SK-N-SH (cell line): Measurements from ENCODE around the gene MS4A15. TPM values are rescaled to one million over a fixed set of nuclear protein-coding genes. Genes with fewer than 3 reads are reported as not detected.

Experiments
- CTCF ChIA-PET: fragments of 300-600, 350-600 bp; formaldehyde crosslinking; extraction: SDS; loops from one replicate; lab custom pipeline; 2021; lab: Yijun Ruan, JAX
- POLR2A ChIA-PET: fragments of 350-600 bp; sonication (Branson Sonifier 250); formaldehyde crosslinking; extraction: SDS; loops from one replicate; lab custom pipeline; 2020; ENCODE audit warnings: antibody characterized with exemption, inconsistent platforms; lab: Yijun Ruan, JAX
- DNase-seq: peaks from one replicate; pipeline ENCODE4 v3.0.0; 2012
- H2AFZ ChIP-seq: fragments of 200-600 bp; sonication (generic); 2 replicates; pipeline ENCODE4 v1.8.1; 2016; ENCODE audit warnings: antibody characterized with exemption, mild to moderate bottlenecking, low read depth
- H3F3A ChIP-seq: fragments of 200-600 bp; sonication (generic); replicated peaks from 2 replicates; pipeline ENCODE3; 2016; ENCODE audit warnings: antibody characterized with exemption, mild to moderate bottlenecking; ENCODE audit not compliant: insufficient read depth
- H3K27ac ChIP-seq, 2 experiments: fragments of 200-500 bp in 1 of 2; fragments of 200-600 bp in 1 of 2; sonication (Bioruptor generic) in 1 of 2; sonication (generic), shearing (Covaris generic) in 1 of 2; 2 replicates each; pipeline versions ENCODE4 v1.5.1 to v1.6.1; 2014 to 2016; ENCODE audit warnings: low read depth in 2 of 2, inconsistent platforms in 1 of 2, low read length in 1 of 2, mild to moderate bottlenecking in 1 of 2, mixed read lengths in 1 of 2
- H3K27me3 ChIP-seq: fragments of 200-600 bp; sonication (generic), shearing (Covaris generic); 2 replicates; pipeline ENCODE4 v1.6.1; 2016; ENCODE audit warnings: mixed run types; ENCODE audit not compliant: insufficient read depth
- H3K36me3 ChIP-seq, 2 experiments: fragments of 200-500 bp in 1 of 2; fragments of 200-600 bp in 1 of 2; sonication (Bioruptor generic) in 1 of 2; sonication (generic) in 1 of 2; replicated peaks in 1 of 2; 2 replicates each; pipeline versions ENCODE3 to v1.5.1; 2014 to 2016; ENCODE audit warnings: low read length in 1 of 2, mild to moderate bottlenecking in 1 of 2; ENCODE audit not compliant: insufficient read depth in 2 of 2, control insufficient read depth in 1 of 2
- H3K4me1 ChIP-seq, 2 experiments: fragments of 200-500 bp in 1 of 2; fragments of 200-600 bp in 1 of 2; sonication (Bioruptor generic) in 1 of 2; sonication (generic), shearing (Covaris generic) in 1 of 2; 2 replicates each; pipeline versions ENCODE4 v1.5.1 to v1.6.1; 2014 to 2016; ENCODE audit warnings: low read depth in 1 of 2, low read length in 1 of 2, mixed run types in 1 of 2; ENCODE audit not compliant: insufficient read depth in 2 of 2, control insufficient read depth in 1 of 2
- H3K4me2 ChIP-seq: fragments of 200-600 bp; sonication (generic), shearing (Covaris generic); 2 replicates; pipeline ENCODE4 v1.6.1; 2017; ENCODE audit warnings: mixed run types
- H3K4me3 ChIP-seq, 2 experiments: fragments of 200-500 bp in 1 of 2; fragments of 200-600 bp in 1 of 2; sonication (Bioruptor generic) in 1 of 2; sonication (generic), shearing (Covaris generic) in 1 of 2; 2 replicates each; pipeline versions ENCODE4 v1.5.1 to v1.8.1; 2014 to 2016; ENCODE audit warnings: low read depth in 2 of 2, inconsistent platforms in 1 of 2, low read length in 1 of 2, mild to moderate bottlenecking in 1 of 2, mixed read lengths in 1 of 2, moderate library complexity in 1 of 2
- H3K79me2 ChIP-seq: fragments of 200-600 bp; sonication (generic); 2 replicates; pipeline ENCODE4 v1.8.1; 2017; ENCODE audit warnings: mild to moderate bottlenecking; ENCODE audit not compliant: insufficient read depth
- H3K9ac ChIP-seq: fragments of 200-600 bp; sonication (generic); 2 replicates; pipeline ENCODE4 v1.6.1; 2017; ENCODE audit warnings: mixed run types
- H3K9me2 ChIP-seq: fragments of 200-600 bp; sonication (generic); 2 replicates; pipeline ENCODE4 v1.6.1; 2017; ENCODE audit warnings: mixed run types
- H3K9me3 ChIP-seq: fragments of 200-600 bp; sonication (generic); 2 replicates; pipeline ENCODE4 v1.6.1; 2017; ENCODE audit warnings: mixed run types, mild to moderate bottlenecking, moderate library complexity
- H4K20me1 ChIP-seq: fragments of 200-600 bp; sonication (generic); 2 replicates; pipeline ENCODE4 v1.6.1; 2017; ENCODE audit warnings: mild to moderate bottlenecking, mixed run types; ENCODE audit not compliant: insufficient read depth
- CHD2 ChIP-seq: fragments of 150-350 bp; IDR thresholded peaks from 2 replicates; pipeline ENCODE4 v1.6.1; 2018; ENCODE audit warnings: low read length; ENCODE audit not compliant: partially characterized antibody
- CTCF ChIP-seq: fragments of 200-600 bp; sonication (generic); IDR thresholded peaks from 2 replicates; pipeline ENCODE4 v1.6.1; 2017; ENCODE audit warnings: antibody characterized with exemption, mild to moderate bottlenecking, moderate library complexity
- ELF1 ChIP-seq: IDR thresholded peaks from 2 replicates; pipeline ENCODE4 v1.4.0; 2012
- EZH2phosphoT487 ChIP-seq: fragments of 200-600 bp; sonication (generic); IDR thresholded peaks from 2 replicates; pipeline ENCODE4 v1.6.1; 2017; ENCODE audit warnings: low read depth, mixed run types, mild to moderate bottlenecking, antibody characterized with exemption, moderate library complexity, borderline replicate concordance
- FOSL2 ChIP-seq: IDR thresholded peaks from 2 replicates; pipeline ENCODE4 v1.4.0; 2012; ENCODE audit warnings: low read depth, mild to moderate bottlenecking, moderate library complexity, borderline replicate concordance
- FOXM1 ChIP-seq: IDR thresholded peaks from 2 replicates; pipeline ENCODE4 v1.4.0; 2012; ENCODE audit warnings: low read depth, mild to moderate bottlenecking
- GABPA ChIP-seq: IDR thresholded peaks from 2 replicates; pipeline ENCODE4 v1.4.0; 2012; ENCODE audit warnings: low read depth, mild to moderate bottlenecking
- GATA2 ChIP-seq: sonication (generic); formaldehyde crosslinking; IDR thresholded peaks from 2 replicates; pipeline ENCODE4 v1.5.0; 2020; ENCODE audit warnings: mild to moderate bottlenecking, missing genetic modification reagents
- IRF3 ChIP-seq: fragments of 150-350 bp; IDR thresholded peaks from 2 replicates; pipeline ENCODE4 v1.6.1; 2016; ENCODE audit warnings: mild to moderate bottlenecking, low read depth, low read length
- JUND ChIP-seq: IDR thresholded peaks from 2 replicates; pipeline ENCODE4 v1.4.0; 2012
- NRF1 ChIP-seq: IDR thresholded peaks from 2 replicates; pipeline ENCODE4 v1.6.1; 2012; ENCODE audit warnings: low read depth, mild to moderate bottlenecking, low read length
- RAD21 ChIP-seq: IDR thresholded peaks from 2 replicates; pipeline ENCODE4 v1.6.1; 2012; ENCODE audit warnings: mild to moderate bottlenecking, low read length
- RCOR1 ChIP-seq: fragments of 150-350 bp; IDR thresholded peaks from 2 replicates; pipeline ENCODE4 v1.6.1; 2017; ENCODE audit warnings: antibody characterized with exemption, low read length
- RFX5 ChIP-seq: IDR thresholded peaks from 2 replicates; pipeline ENCODE4 v1.6.1; 2012; ENCODE audit warnings: mild to moderate bottlenecking, improper control_type of control experiment, low read length
- RXRA ChIP-seq: IDR thresholded peaks from 2 replicates; pipeline ENCODE4 v1.4.0; 2012; ENCODE audit warnings: low read depth, mild to moderate bottlenecking, borderline replicate concordance
- SIN3A ChIP-seq: IDR thresholded peaks from 2 replicates; pipeline ENCODE4 v1.6.1; 2012; ENCODE audit warnings: low read depth, mild to moderate bottlenecking, low read length, moderate library complexity, borderline replicate concordance
- SMC3 ChIP-seq: IDR thresholded peaks from 2 replicates; pipeline ENCODE4 v1.6.1; 2012; ENCODE audit warnings: low read depth, low read length, improper control_type of control experiment
- TAF1 ChIP-seq: IDR thresholded peaks from 2 replicates; pipeline ENCODE4 v1.6.1; 2012; ENCODE audit warnings: low read depth, mild to moderate bottlenecking, low read length, moderate library complexity, borderline replicate concordance
- TCF12 ChIP-seq: IDR thresholded peaks from 2 replicates; pipeline ENCODE4 v1.4.0; 2012
- USF1 ChIP-seq: IDR thresholded peaks from 2 replicates; pipeline ENCODE4 v1.4.0; 2012; ENCODE audit warnings: low read depth, borderline replicate concordance
- YY1 ChIP-seq: IDR thresholded peaks from 2 replicates; pipeline ENCODE4 v1.4.0; 2012; ENCODE audit warnings: low read depth, mild to moderate bottlenecking
- WGBS: methylation state at CpG from one replicate; pipeline ENCODE4 v1.1.6; 2017; ENCODE audit warnings: low lambda C conversion rate; 5-methylcytosine and 5-hydroxymethylcytosine counted together
- polyA plus RNA-seq, 3 experiments: library from polyadenylated mRNA; depleted of rRNA; stranded (reverse); fragments of >200 nt; gene quantifications; 2 replicates each; pipeline ENCODE4 v1.2.3, GENCODE V29; 2012
- TF ChIP-seq, protein P1 (sequence below): IDR thresholded peaks from 2 replicates; pipeline ENCODE4 v1.4.0; 2012; ENCODE audit warnings: low read depth
- TF ChIP-seq, protein P2 (sequence below): IDR thresholded peaks from 2 replicates; pipeline ENCODE4 v1.4.0; 2012; ENCODE audit warnings: low read depth, borderline replicate concordance

The MS4A15 gene
- polyA plus RNA-seq, 1 of the 3 experiments (the other 2 are of a cell fraction) = not detected

GRCh38 chr11:60777572-60777971 lies 20.9 kb downstream of the MS4A15 start:
- WGBS = 22% methylated on average over 2 of the region's 2 CpGs
- Histone ChIP-seq H3K36me3 (no peaks in the 10 kb centered on the region), H3K4me1 (peaks cover 3 to 6% of the 10 kb centered on the region in 2 experiments; a peak in 2 of 4 replicates), H3K27ac (peak overlapping the region in 1 of 2 experiments; percentile 47; a peak in 2 of 4 replicates), H3K9ac (no peak overlapping the region), H3F3A (no peaks in the 10 kb centered on the region), H3K27me3 (no peaks in the 10 kb centered on the region), H2AFZ (no peak overlapping the region), H3K9me3 (no peaks in the 10 kb centered on the region), H3K9me2 (no peaks in the 10 kb centered on the region), H3K4me2 (no peak overlapping the region), H3K79me2 (no peaks in the 10 kb centered on the region), H3K4me3 (no peak overlapping the region), H4K20me1 (no peaks in the 10 kb centered on the region)
- ChIA-PET CTCF (interaction anchor here (0.8 to 7.3 kb wide), 10 partner anchors 12 to 352 kb away, joined by 3 to 67 read pairs (median 4); partner anchors contain the start of gene MS4A15), POLR2A (no interaction called here)
- no peak for TF ChIP-seq FOXM1
- no peak for TF ChIP-seq IRF3
- no peak for TF ChIP-seq RAD21
- TF ChIP-seq TCF12 = no peak
- TF ChIP-seq, protein P1, sequence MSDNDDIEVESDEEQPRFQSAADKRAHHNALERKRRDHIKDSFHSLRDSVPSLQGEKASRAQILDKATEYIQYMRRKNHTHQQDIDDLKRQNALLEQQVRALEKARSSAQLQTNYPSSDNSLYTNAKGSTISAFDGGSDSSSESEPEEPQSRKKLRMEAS = no peak
- no peak for TF ChIP-seq SMC3
- no peak for TF ChIP-seq TAF1
- no peak for TF ChIP-seq RCOR1
- TF ChIP-seq GATA2 (CRISPR knock-in tag) = no peak
- no peak for TF ChIP-seq YY1
- TF ChIP-seq FOSL2 = no peak
- TF ChIP-seq ELF1 = no peak
- no peak for DNase-seq

GRCh38 chr11:60780065-60780464 lies 23.4 kb downstream of the MS4A15 start:
- H3K27me3 ChIP-seq = no peaks in the 10 kb centered on the region
- H3K9me3 ChIP-seq = no peaks in the 10 kb centered on the region
- H3K4me2 ChIP-seq = no peak overlapping the region
- ChIA-PET POLR2A (no interaction called here), CTCF (interaction anchor here (0.9 to 2.8 kb wide), 3 partner anchors 11 to 119 kb away, joined by 3 to 11 read pairs (median 3); no protein-coding TSS in a partner anchor)
- no peak overlapping the region for H3K27ac ChIP-seq
- no peaks in the 10 kb centered on the region for H4K20me1 ChIP-seq
- H3K4me1 ChIP-seq = peaks cover 3 to 6% of the 10 kb centered on the region in 2 experiments; a peak in 2 of 4 replicates
- no peaks in the 10 kb centered on the region for H3K9me2 ChIP-seq
- no peaks in the 10 kb centered on the region for H3K36me3 ChIP-seq
- no peak for DNase-seq
- no peaks in the 10 kb centered on the region for H3K79me2 ChIP-seq
- H3F3A ChIP-seq = no peaks in the 10 kb centered on the region
- H3K9ac ChIP-seq = no peak overlapping the region
- WGBS = 21% methylated on average over 2 of the region's 2 CpGs
- H2AFZ ChIP-seq = no peak overlapping the region
- no peak overlapping the region for H3K4me3 ChIP-seq
- TF ChIP-seq NRF1 = no peak
- no peak for TF ChIP-seq JUND
- no peak for TF ChIP-seq TAF1
- TF ChIP-seq USF1 = no peak
- TF ChIP-seq CTCF = no peak
- no peak for TF ChIP-seq CHD2
- no peak for TF ChIP-seq GABPA
- TF ChIP-seq EZH2phosphoT487 = no peak
- no peak for TF ChIP-seq SIN3A
- TF ChIP-seq, protein P2, sequence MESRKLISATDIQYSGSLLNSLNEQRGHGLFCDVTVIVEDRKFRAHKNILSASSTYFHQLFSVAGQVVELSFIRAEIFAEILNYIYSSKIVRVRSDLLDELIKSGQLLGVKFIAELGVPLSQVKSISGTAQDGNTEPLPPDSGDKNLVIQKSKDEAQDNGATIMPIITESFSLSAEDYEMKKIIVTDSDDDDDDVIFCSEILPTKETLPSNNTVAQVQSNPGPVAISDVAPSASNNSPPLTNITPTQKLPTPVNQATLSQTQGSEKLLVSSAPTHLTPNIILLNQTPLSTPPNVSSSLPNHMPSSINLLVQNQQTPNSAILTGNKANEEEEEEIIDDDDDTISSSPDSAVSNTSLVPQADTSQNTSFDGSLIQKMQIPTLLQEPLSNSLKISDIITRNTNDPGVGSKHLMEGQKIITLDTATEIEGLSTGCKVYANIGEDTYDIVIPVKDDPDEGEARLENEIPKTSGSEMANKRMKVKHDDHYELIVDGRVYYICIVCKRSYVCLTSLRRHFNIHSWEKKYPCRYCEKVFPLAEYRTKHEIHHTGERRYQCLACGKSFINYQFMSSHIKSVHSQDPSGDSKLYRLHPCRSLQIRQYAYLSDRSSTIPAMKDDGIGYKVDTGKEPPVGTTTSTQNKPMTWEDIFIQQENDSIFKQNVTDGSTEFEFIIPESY = no peak
- no peak for TF ChIP-seq RFX5
- TF ChIP-seq RCOR1 = no peak
- TF ChIP-seq GATA2 (CRISPR knock-in tag) = no peak
- no peak for TF ChIP-seq RXRA
- TF ChIP-seq ELF1 = no peak
